Endothelial cell of umbilical vein (primary cell): ENCODE measurements around the gene RFXANK.

Source experiments
- CTCF ChIP-seq, 2 donors: IDR thresholded peaks; 1 replicate in 1 of 2; 2 replicates in 1 of 2; pipeline ENCODE4 v1.5.1; 2011; ENCODE audit warnings: low read length in 2 of 2, mild to moderate bottlenecking in 2 of 2, moderate library complexity in 2 of 2, control low read depth in 1 of 2, inconsistent platforms in 1 of 2, low read depth in 1 of 2; ENCODE audit not compliant: insufficient read depth in 1 of 2; ENCODE audit errors: extremely low read depth in 1 of 2
- EZH2 ChIP-seq: IDR thresholded peaks from 2 replicates; pipeline ENCODE4 v1.6.1; 2012; ENCODE audit warnings: borderline replicate concordance, low read depth, mild to moderate bottlenecking, moderate library complexity, low read length, inconsistent platforms; ENCODE audit not compliant: severe bottlenecking
- FOS ChIP-seq: IDR thresholded peaks from 2 replicates; pipeline ENCODE4 v1.6.1; 2011; ENCODE audit warnings: mild to moderate bottlenecking, low read length, moderate library complexity, borderline replicate concordance; ENCODE audit not compliant: insufficient read depth
- GATA2 ChIP-seq: IDR thresholded peaks from 2 replicates; pipeline ENCODE4 v1.7.0; 2011; ENCODE audit warnings: low read depth, mild to moderate bottlenecking, moderate library complexity, mixed read lengths, low read length; ENCODE audit not compliant: insufficient read length, insufficient read depth
- MAX ChIP-seq: IDR thresholded peaks from 2 replicates; pipeline ENCODE4 v1.6.1; 2011; ENCODE audit not compliant: insufficient read depth, insufficient read length
- POLR2A ChIP-seq: IDR thresholded peaks from 2 replicates; pipeline ENCODE4 v1.6.1; 2012; ENCODE audit warnings: low read depth, mild to moderate bottlenecking, control low read depth, low read length
- POLR2AphosphoS5 ChIP-seq: IDR thresholded peaks from 2 replicates; pipeline ENCODE4 v1.6.1; 2012; ENCODE audit warnings: low read depth, mild to moderate bottlenecking, control low read depth, low read length, moderate library complexity; ENCODE audit not compliant: insufficient read depth

- no peak for TF ChIP-seq CTCF (IDR thresholded peaks at IDR 0.05; ENCODE audit: extremely low read depth in 1 of 2, insufficient read depth in 1 of 2, low read depth in 1 of 2, low read length in 2 of 2)
- TF ChIP-seq POLR2AphosphoS5: no peak
- no peak for TF ChIP-seq EZH2
- no peak for TF ChIP-seq GATA2
- TF ChIP-seq MAX: no peak
- no peak for TF ChIP-seq POLR2A
- TF ChIP-seq FOS: no peak
These were observed 44.7 kb upstream of the RFXANK start for GRCh38 chr19:19147344-19147743.
